Fibroblast of lung (primary cell): Measurements from ENCODE around the gene MACROD2. TPM values are rescaled to one million over a fixed set of nuclear protein-coding genes. Genes with fewer than 3 reads are reported as not detected.
A peak's percentile ranks its signal among the peaks of the same experiment; 100 is the strongest.

Experiments
- DNase-seq, 2 donors: peaks; one replicate each; pipeline versions ENCODE4 v3.0.0 to v3.0.0-alpha.2; 2010; ENCODE audit warnings: low read depth in 2 of 2
- H2AFZ ChIP-seq: 2 replicates; pipeline ENCODE4 v1.5.1; 2012; ENCODE audit warnings: low read length, control low read depth, inconsistent platforms
- H3K27ac ChIP-seq: 2 replicates; pipeline ENCODE4 v1.5.1; 2011; ENCODE audit warnings: low read length, control low read depth; ENCODE audit not compliant: insufficient read depth
- H3K27me3 ChIP-seq: 2 replicates; pipeline ENCODE4 v1.5.1; 2011; ENCODE audit warnings: mild to moderate bottlenecking, low read length; ENCODE audit not compliant: control insufficient read depth, insufficient read depth
- H3K36me3 ChIP-seq: 2 replicates; pipeline ENCODE4 v1.5.1; 2011; ENCODE audit warnings: low read length; ENCODE audit not compliant: control insufficient read depth, insufficient read depth
- H3K4me1 ChIP-seq: 2 replicates; pipeline ENCODE4 v1.5.1; 2011; ENCODE audit warnings: low read length; ENCODE audit not compliant: control insufficient read depth, insufficient read depth; ENCODE audit errors: extremely low read depth
- H3K4me2 ChIP-seq: 2 replicates; pipeline ENCODE4 v1.5.1; 2011; ENCODE audit warnings: low read length, control low read depth; ENCODE audit not compliant: insufficient read depth; ENCODE audit errors: extremely low read depth
- H3K4me3 ChIP-seq, 4 experiments: fragments of 200-600 bp in 1 of 4; sonication (generic) in 1 of 4; replicated peaks in 1 of 4; 2 replicates each; pipeline ENCODE4 v1.5.1; 2011 to 2016; ENCODE audit warnings: low read length in 4 of 4, low read depth in 3 of 4, mild to moderate bottlenecking in 3 of 4, control low read depth in 2 of 4, inconsistent platforms in 1 of 4, mixed read lengths in 1 of 4; ENCODE audit not compliant: insufficient read depth in 1 of 4; ENCODE audit errors: control extremely low read depth in 1 of 4
- H3K79me2 ChIP-seq: 2 replicates; pipeline ENCODE4 v1.5.1; 2012; ENCODE audit warnings: mild to moderate bottlenecking, low read length, inconsistent platforms; ENCODE audit not compliant: control insufficient read depth, insufficient read depth
- H3K9ac ChIP-seq: 2 replicates; pipeline ENCODE4 v1.5.1; 2011; ENCODE audit warnings: mild to moderate bottlenecking, low read length, control low read depth; ENCODE audit not compliant: insufficient read depth
- H3K9me3 ChIP-seq: 2 replicates; pipeline ENCODE4 v1.5.1; 2012; ENCODE audit warnings: low read depth, low read length; ENCODE audit not compliant: control insufficient read depth, insufficient read depth
- H4K20me1 ChIP-seq: 2 replicates; pipeline ENCODE4 v1.5.1; 2011; ENCODE audit warnings: low read length; ENCODE audit not compliant: control insufficient read depth, insufficient read depth; ENCODE audit errors: extremely low read depth
- CTCF ChIP-seq, 2 donors: IDR thresholded peaks in 1 of 2; conservative IDR thresholded peaks in 1 of 2; 1 replicate in 1 of 2; 2 replicates in 1 of 2; pipeline ENCODE4 v1.5.1; 2011 to 2012; ENCODE audit warnings: low read length in 2 of 2, control low read depth in 1 of 2, inconsistent platforms in 1 of 2, low read depth in 1 of 2, mild to moderate bottlenecking in 1 of 2
- EZH2 ChIP-seq: IDR thresholded peaks from 2 replicates; pipeline ENCODE4 v1.5.1; 2012; ENCODE audit warnings: low read length, control low read depth, mild to moderate bottlenecking; ENCODE audit errors: missing control alignments
- polyA plus RNA-seq, 2 donors: library from polyadenylated mRNA; depleted of rRNA in 1 of 2; stranded (reverse) in 1 of 2; unstranded in 1 of 2; fragments of >200 nt; gene quantifications; 2 replicates each; pipeline ENCODE4 v1.2.1, GENCODE V29; 2011 to 2012; ENCODE audit warnings: missing spikeins in 1 of 2
- total RNA-seq: library from RNA; depleted of rRNA; stranded (reverse); fragments of >200 nt; gene quantifications from 2 replicates; pipeline ENCODE4 v1.2.1, GENCODE V29; 2014

Gene MACROD2
- total and polyA plus RNA-seq, 2 donors (not counting 1 experiment from before 2014, with no cell fraction given), result 0.54 to 1.7 TPM

- no peaks in the 10 kb centered on the region for H4K20me1 ChIP-seq
- no peaks in the 10 kb centered on the region for H3K4me1 ChIP-seq
- H3K36me3 ChIP-seq, result no peaks in the 10 kb centered on the region
- H3K4me3 ChIP-seq, result no peak overlapping the region
- H3K4me2 ChIP-seq, result no peak overlapping the region
- no peak overlapping the region for H3K27ac ChIP-seq
- TF ChIP-seq EZH2 (no peak), CTCF (conservative IDR thresholded peaks at IDR 0.05 in 1 of 2, IDR thresholded peaks at IDR 0.05 in 1 of 2; ENCODE audit: low read depth in 1 of 2, low read length in 2 of 2) (no peak)
- H3K27me3 ChIP-seq, result no peaks in the 10 kb centered on the region
- no peak overlapping the region for H2AFZ ChIP-seq
- no peaks in the 10 kb centered on the region for H3K9me3 ChIP-seq
- no peak for DNase-seq
- no peak overlapping the region for H3K9ac ChIP-seq
- no peaks in the 10 kb centered on the region for H3K79me2 ChIP-seq
These were observed 1074.0 kb downstream of the MACROD2 start for GRCh38 chr20:15069355-15069754.

- peak in 1 of 2 donors; percentile 0 for DNase-seq
These were observed 1075.9 kb downstream of the MACROD2 start for GRCh38 chr20:15071085-15071808.

DNA sequence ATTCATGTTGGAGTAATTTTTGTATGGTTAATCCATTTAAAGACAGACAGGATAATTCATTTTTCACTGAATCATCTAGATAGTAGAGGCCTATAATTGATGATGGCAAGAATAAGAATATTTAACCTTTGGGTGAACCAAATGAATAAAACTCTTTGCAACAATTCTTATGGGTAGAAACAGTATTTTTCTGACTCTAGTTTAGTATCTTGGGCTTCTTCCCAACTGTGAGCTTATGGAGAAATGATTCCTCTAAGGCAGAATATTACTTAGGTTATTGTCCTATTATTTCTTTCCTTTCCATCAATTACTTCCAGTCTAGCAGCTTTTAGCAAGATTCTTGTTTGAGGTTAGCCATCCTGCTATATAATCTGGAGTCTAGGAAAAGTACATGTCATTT lies 1077.0 kb downstream of the MACROD2 start:
- Histone ChIP-seq H3K9me3 (no peaks in the 10 kb centered on the region), H3K36me3 (no peaks in the 10 kb centered on the region), H3K4me1 (no peaks in the 10 kb centered on the region), H3K27me3 (no peaks in the 10 kb centered on the region), H3K27ac (no peak overlapping the region), H3K4me3 (no peak overlapping the region), H3K9ac (no peak overlapping the region), H2AFZ (no peak overlapping the region), H4K20me1 (no peaks in the 10 kb centered on the region), H3K4me2 (no peak overlapping the region), H3K79me2 (no peaks in the 10 kb centered on the region)
- TF ChIP-seq CTCF (conservative IDR thresholded peaks at IDR 0.05 in 1 of 2, IDR thresholded peaks at IDR 0.05 in 1 of 2; ENCODE audit: low read depth in 1 of 2, low read length in 2 of 2) (no peak), EZH2 (no peak)
- DNase-seq, result no peak

More at GRCh38 chr20:15071085-15071808, 1075.9 kb downstream of the MACROD2 start:
- no peaks in the 10 kb centered on the region for H3K79me2 ChIP-seq
- H3K9ac ChIP-seq, result no peak overlapping the region
- H3K4me2 ChIP-seq, result no peak overlapping the region
- H3K4me3 ChIP-seq, result no peak overlapping the region
- H3K36me3 ChIP-seq, result no peaks in the 10 kb centered on the region
- no peak for TF ChIP-seq CTCF (conservative IDR thresholded peaks at IDR 0.05 in 1 of 2, IDR thresholded peaks at IDR 0.05 in 1 of 2; ENCODE audit: low read depth in 1 of 2, low read length in 2 of 2)
- no peak for TF ChIP-seq EZH2
- H3K9me3 ChIP-seq, result no peaks in the 10 kb centered on the region
- no peak overlapping the region for H3K27ac ChIP-seq
- H4K20me1 ChIP-seq, result no peaks in the 10 kb centered on the region
- H3K4me1 ChIP-seq, result no peaks in the 10 kb centered on the region
- no peaks in the 10 kb centered on the region for H3K27me3 ChIP-seq
- H2AFZ ChIP-seq, result no peak overlapping the region
